Loucy (cell line): ENCODE measurements around the gene ERCC4.

Experiments
- H2AFZ ChIP-seq: fragments of 200-600 bp; sonication (generic); 2 replicates; pipeline ENCODE4 v1.6.0; 2016; ENCODE audit warnings: antibody characterized with exemption, mild to moderate bottlenecking, low read length, moderate library complexity
- H3F3A ChIP-seq: fragments of 200-600 bp; 2 replicates; pipeline ENCODE4 v1.6.0; 2016; ENCODE audit warnings: antibody characterized with exemption, low read depth, mild to moderate bottlenecking
- H3K27me3 ChIP-seq: fragments of 200-600 bp; sonication (generic); 2 replicates; pipeline ENCODE4 v1.6.1; 2014; ENCODE audit warnings: low read length, mild to moderate bottlenecking; ENCODE audit not compliant: insufficient read depth, poor library complexity, severe bottlenecking
- H3K36me3 ChIP-seq: fragments of 200-600 bp; sonication (generic); 2 replicates; pipeline ENCODE4 v1.6.1; 2016; ENCODE audit warnings: low read length; ENCODE audit not compliant: insufficient read depth
- H3K4me1 ChIP-seq: fragments of 200-600 bp; sonication (generic); 2 replicates; pipeline ENCODE4 v1.5.1; 2014; ENCODE audit warnings: low read length, mild to moderate bottlenecking; ENCODE audit not compliant: insufficient read depth, poor library complexity, severe bottlenecking
- H3K4me2 ChIP-seq: fragments of 200-600 bp; sonication (generic); 2 replicates; pipeline ENCODE4 v1.6.0; 2014; ENCODE audit warnings: antibody characterized with exemption, low read length, low read depth, mild to moderate bottlenecking; ENCODE audit not compliant: poor library complexity, severe bottlenecking
- H3K4me3 ChIP-seq: fragments of 200-600 bp; sonication (generic); 2 replicates; pipeline ENCODE4 v1.5.1; 2014; ENCODE audit warnings: low read length, mild to moderate bottlenecking, mixed read lengths; ENCODE audit not compliant: poor library complexity, severe bottlenecking
- H3K79me2 ChIP-seq: fragments of 200-600 bp; sonication (generic); 2 replicates; pipeline ENCODE4 v1.6.1; 2014; ENCODE audit warnings: low read length; ENCODE audit not compliant: insufficient read depth
- H3K9ac ChIP-seq: fragments of 200-600 bp; sonication (generic); 2 replicates; pipeline ENCODE4 v1.6.0; 2014; ENCODE audit warnings: mild to moderate bottlenecking, low read depth, low read length, moderate library complexity; ENCODE audit not compliant: poor library complexity, severe bottlenecking
- H3K9me2 ChIP-seq: fragments of 200-600 bp; sonication (generic); replicated peaks from 2 replicates; pipeline ENCODE4 v1.6.1; 2016; ENCODE audit warnings: low read depth, low read length, mixed read lengths
- H3K9me3 ChIP-seq: fragments of 200-600 bp; sonication (generic); 2 replicates; pipeline ENCODE4 v1.6.1; 2014; ENCODE audit warnings: mild to moderate bottlenecking, antibody characterized with exemption, low read length, low read depth; ENCODE audit not compliant: insufficient read depth
- H4K20me1 ChIP-seq: fragments of 200-600 bp; sonication (generic); 2 replicates; pipeline ENCODE4 v1.6.0; 2014; ENCODE audit warnings: antibody characterized with exemption, low read length, mild to moderate bottlenecking; ENCODE audit not compliant: insufficient read depth, poor library complexity, severe bottlenecking
- EZH2phosphoT487 ChIP-seq: fragments of 200-600 bp; IDR thresholded peaks from 2 replicates; pipeline ENCODE4 v1.6.1; 2018; ENCODE audit warnings: antibody characterized with exemption, mild to moderate bottlenecking, moderate library complexity, borderline replicate concordance
- TF ChIP-seq, protein P1 (sequence below): fragments of 200-600 bp; sonication (generic); conservative IDR thresholded peaks from 2 replicates; pipeline ENCODE4 v1.5.1; 2014; ENCODE audit warnings: mild to moderate bottlenecking, antibody characterized with exemption, low read length

Gene ERCC4

DNA sequence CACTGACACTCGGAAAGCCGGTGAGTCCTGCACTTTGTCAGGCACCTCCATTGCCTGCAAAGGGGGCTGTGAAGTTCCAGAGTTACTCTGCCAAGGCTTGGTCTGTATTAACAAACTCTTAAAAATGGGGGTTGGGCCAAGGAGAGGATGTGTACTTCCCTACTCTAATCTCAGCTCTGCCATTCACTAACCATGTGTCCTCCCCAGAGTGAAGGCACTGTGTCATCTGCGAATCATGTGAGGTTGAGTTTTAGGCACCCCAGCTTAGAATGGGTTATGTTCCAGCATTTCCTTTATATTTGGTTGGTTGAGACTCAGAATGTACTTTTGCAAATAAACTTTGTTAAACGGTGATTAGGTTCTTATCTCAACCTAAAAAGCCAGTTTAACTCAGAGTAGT lies 24.9 kb downstream of the ERCC4 start:
- H4K20me1 ChIP-seq = no peaks in the 10 kb centered on the region
- no peaks in the 10 kb centered on the region for H3K27me3 ChIP-seq
- no peak overlapping the region for H3K9ac ChIP-seq
- H3K4me2 ChIP-seq = no peak overlapping the region
- H2AFZ ChIP-seq = no peak overlapping the region
- no peak for TF ChIP-seq EZH2phosphoT487
- TF ChIP-seq, protein P1, sequence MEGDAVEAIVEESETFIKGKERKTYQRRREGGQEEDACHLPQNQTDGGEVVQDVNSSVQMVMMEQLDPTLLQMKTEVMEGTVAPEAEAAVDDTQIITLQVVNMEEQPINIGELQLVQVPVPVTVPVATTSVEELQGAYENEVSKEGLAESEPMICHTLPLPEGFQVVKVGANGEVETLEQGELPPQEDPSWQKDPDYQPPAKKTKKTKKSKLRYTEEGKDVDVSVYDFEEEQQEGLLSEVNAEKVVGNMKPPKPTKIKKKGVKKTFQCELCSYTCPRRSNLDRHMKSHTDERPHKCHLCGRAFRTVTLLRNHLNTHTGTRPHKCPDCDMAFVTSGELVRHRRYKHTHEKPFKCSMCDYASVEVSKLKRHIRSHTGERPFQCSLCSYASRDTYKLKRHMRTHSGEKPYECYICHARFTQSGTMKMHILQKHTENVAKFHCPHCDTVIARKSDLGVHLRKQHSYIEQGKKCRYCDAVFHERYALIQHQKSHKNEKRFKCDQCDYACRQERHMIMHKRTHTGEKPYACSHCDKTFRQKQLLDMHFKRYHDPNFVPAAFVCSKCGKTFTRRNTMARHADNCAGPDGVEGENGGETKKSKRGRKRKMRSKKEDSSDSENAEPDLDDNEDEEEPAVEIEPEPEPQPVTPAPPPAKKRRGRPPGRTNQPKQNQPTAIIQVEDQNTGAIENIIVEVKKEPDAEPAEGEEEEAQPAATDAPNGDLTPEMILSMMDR = no peak
- H3K4me1 ChIP-seq = no peaks in the 10 kb centered on the region
- no peaks in the 10 kb centered on the region for H3K9me2 ChIP-seq
- H3K4me3 ChIP-seq = no peak overlapping the region
- no peaks in the 10 kb centered on the region for H3K36me3 ChIP-seq
- no peaks in the 10 kb centered on the region for H3K9me3 ChIP-seq
- H3K79me2 ChIP-seq = no peaks in the 10 kb centered on the region
- H3F3A ChIP-seq = no peaks in the 10 kb centered on the region

DNA sequence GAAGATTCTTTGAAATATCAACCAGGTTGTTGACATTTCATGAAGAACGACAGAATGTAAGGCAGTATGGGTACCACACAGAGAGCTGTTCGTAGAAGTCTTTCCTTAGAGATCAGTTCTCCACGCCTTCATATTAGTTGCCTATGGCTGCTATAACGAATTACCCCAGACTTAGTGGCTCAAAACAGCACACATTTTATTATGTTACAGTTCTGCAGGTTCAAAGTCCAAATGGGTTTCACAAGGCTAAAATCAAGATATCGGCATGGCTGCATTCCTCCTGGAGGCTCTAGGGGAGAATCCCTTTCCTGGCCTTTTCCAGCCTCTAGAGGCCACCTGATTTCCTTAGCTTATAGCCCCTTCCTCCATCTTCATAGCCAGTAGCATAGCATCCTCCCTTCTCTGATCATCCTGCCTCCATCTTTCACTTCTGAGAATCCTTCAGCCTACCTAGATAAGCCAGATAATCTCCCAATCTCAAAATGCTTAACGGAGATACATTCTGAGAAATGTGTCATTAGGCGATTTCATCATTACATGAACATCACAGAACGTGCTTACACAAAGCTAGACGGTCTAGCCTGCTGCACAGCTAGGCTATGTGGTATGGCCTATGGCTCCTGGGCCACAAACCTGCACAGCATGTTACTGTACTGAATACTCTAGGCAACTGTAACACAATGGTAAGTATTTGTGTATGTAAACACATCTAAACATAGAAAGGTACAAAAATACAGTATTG lies 26.0 kb downstream of the ERCC4 start:
- Histone ChIP-seq H3K27me3 (no peaks in the 10 kb centered on the region), H2AFZ (no peak overlapping the region), H3K4me3 (no peak overlapping the region), H3K9me3 (no peaks in the 10 kb centered on the region), H3K4me2 (no peak overlapping the region), H3K9me2 (no peaks in the 10 kb centered on the region), H3F3A (no peaks in the 10 kb centered on the region), H4K20me1 (no peaks in the 10 kb centered on the region), H3K36me3 (no peaks in the 10 kb centered on the region), H3K79me2 (no peaks in the 10 kb centered on the region), H3K9ac (no peak overlapping the region), H3K4me1 (no peaks in the 10 kb centered on the region)
- TF ChIP-seq, protein P1 = no peak
- no peak for TF ChIP-seq EZH2phosphoT487

DNA sequence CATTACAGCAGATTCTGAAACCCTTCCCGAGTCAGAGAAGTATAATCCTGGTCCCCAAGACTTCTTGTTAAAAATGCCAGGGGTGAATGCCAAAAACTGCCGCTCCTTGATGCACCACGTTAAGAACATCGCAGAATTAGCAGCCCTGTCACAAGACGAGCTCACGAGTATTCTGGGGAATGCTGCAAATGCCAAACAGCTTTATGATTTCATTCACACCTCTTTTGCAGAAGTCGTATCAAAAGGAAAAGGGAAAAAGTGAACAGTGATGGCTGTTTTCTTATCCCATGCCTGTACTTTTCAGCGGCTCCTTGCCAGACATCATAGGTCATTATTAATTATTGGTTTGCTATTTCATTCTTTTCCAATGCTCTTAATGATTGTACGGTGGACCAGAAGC lies 28.1 kb downstream of the ERCC4 start:
- Histone ChIP-seq H3K4me1 (no peaks in the 10 kb centered on the region), H2AFZ (no peak overlapping the region), H3K9ac (no peak overlapping the region), H3K4me3 (no peak overlapping the region), H4K20me1 (no peaks in the 10 kb centered on the region), H3K4me2 (no peak overlapping the region), H3K27me3 (no peaks in the 10 kb centered on the region), H3K9me3 (no peaks in the 10 kb centered on the region), H3K79me2 (no peaks in the 10 kb centered on the region), H3K9me2 (no peaks in the 10 kb centered on the region), H3K36me3 (no peaks in the 10 kb centered on the region), H3F3A (no peaks in the 10 kb centered on the region)
- no peak for TF ChIP-seq EZH2phosphoT487
- TF ChIP-seq, protein P1 = no peak
